H1 (cell line): ENCODE measurements around the gene ADRB1. TPM values are rescaled to one million over a fixed set of nuclear protein-coding genes. Genes with fewer than 3 reads are reported as not detected.

ENCODE experiments used
- CTCF ChIA-PET: fragments of 300-600 bp; sonication (Branson Sonifier 250); formaldehyde crosslinking; loops from one replicate; lab custom pipeline; 2021; ENCODE audit not compliant: partially characterized antibody; lab: Charles Lee
- POLR2A ChIA-PET: fragments of 300-600 bp; sonication (Branson Sonifier 250); formaldehyde crosslinking; loops from one replicate; lab custom pipeline; 2021; ENCODE audit warnings: inconsistent platforms; ENCODE audit not compliant: partially characterized antibody; lab: Charles Lee
- DNase-seq, 2 experiments: peaks; one replicate each; pipeline versions ENCODE4 v3.0.0 to v3.0.0-alpha.2; 2010 to 2022; ENCODE audit warnings: low spot score in 2 of 2, low read depth in 1 of 2, mixed read lengths in 1 of 2
- FAIRE-seq: peaks from 2 replicates; lab custom pipeline; 2011; peaks lifted over from hg19 to GRCh38; lab: Jason Lieb, UNC
- H2AFZ ChIP-seq: 2 replicates; pipeline ENCODE4 v1.8.1; 2012; ENCODE audit warnings: low read length, inconsistent platforms
- H2AK5ac ChIP-seq: 2 replicates; pipeline ENCODE4 v1.6.1; 2013; ENCODE audit warnings: low read depth, low read length
- H2BK120ac ChIP-seq: replicated peaks from 2 replicates; pipeline ENCODE3; 2013; ENCODE audit warnings: low read depth, low read length, inconsistent platforms
- H2BK12ac ChIP-seq: 2 replicates; pipeline ENCODE4 v1.6.1; 2013; ENCODE audit warnings: low read depth, low read length
- H2BK15ac ChIP-seq: 2 replicates; pipeline ENCODE4 v1.6.1; 2013; ENCODE audit warnings: low read length
- H2BK20ac ChIP-seq: 2 replicates; pipeline ENCODE4 v1.6.1; 2013; ENCODE audit warnings: low read length
- H2BK5ac ChIP-seq: 2 replicates; pipeline ENCODE4 v1.6.1; 2013; ENCODE audit warnings: low read depth, low read length
- H3K14ac ChIP-seq: 2 replicates; pipeline ENCODE4 v1.6.1; 2013; ENCODE audit warnings: inconsistent platforms; ENCODE audit not compliant: insufficient read length
- H3K18ac ChIP-seq: 2 replicates; pipeline ENCODE4 v1.6.1; 2013; ENCODE audit warnings: low read length; ENCODE audit errors: extremely low read depth
- H3K23ac ChIP-seq: 2 replicates; pipeline ENCODE4 v1.6.1; 2013; ENCODE audit warnings: inconsistent platforms; ENCODE audit not compliant: insufficient read length
- H3K23me2 ChIP-seq: 2 replicates; pipeline ENCODE4 v1.6.1; 2013; ENCODE audit warnings: low read depth, low read length
- H3K27ac ChIP-seq: 2 replicates; pipeline ENCODE4 v1.6.1; 2011; ENCODE audit warnings: low read depth, low read length, inconsistent platforms
- H3K27me3 ChIP-seq, 4 experiments: replicated peaks in 1 of 4; 1 replicate in 1 of 4; 2 replicates in 3 of 4; pipeline versions ENCODE4 v1.6.1 to v1.8.1; 2011 to 2013; ENCODE audit warnings: low read length in 3 of 4, mild to moderate bottlenecking in 3 of 4, inconsistent platforms in 2 of 4, mixed read lengths in 2 of 4, moderate library complexity in 1 of 4; ENCODE audit not compliant: control insufficient read depth in 3 of 4, insufficient read depth in 3 of 4; ENCODE audit errors: extremely low read depth in 1 of 4
- H3K36me3 ChIP-seq, 4 experiments: 2 replicates each; pipeline versions ENCODE4 v1.6.1 to v1.8.1; 2011 to 2013; ENCODE audit warnings: mild to moderate bottlenecking in 4 of 4, low read length in 3 of 4, moderate library complexity in 2 of 4, control low read depth in 1 of 4, inconsistent platforms in 1 of 4; ENCODE audit not compliant: insufficient read depth in 4 of 4, control insufficient read depth in 2 of 4
- H3K4ac ChIP-seq: replicated peaks from 2 replicates; pipeline ENCODE3; 2013; ENCODE audit warnings: low read length, low read depth, mixed read lengths, inconsistent platforms; ENCODE audit not compliant: insufficient read length
- H3K4me1 ChIP-seq, 4 experiments: replicated peaks in 1 of 4; 1 replicate in 1 of 4; 2 replicates in 3 of 4; pipeline versions ENCODE4 v1.6.1 to v1.8.1; 2011 to 2013; ENCODE audit warnings: low read length in 3 of 4, inconsistent platforms in 2 of 4, mixed read lengths in 1 of 4; ENCODE audit not compliant: insufficient read depth in 4 of 4, control insufficient read depth in 3 of 4
- H3K4me2 ChIP-seq, 2 experiments: 2 replicates each; pipeline versions ENCODE4 v1.6.1 to v1.8.1; 2011 to 2013; ENCODE audit warnings: low read depth in 2 of 2, low read length in 2 of 2, control low read depth in 1 of 2, inconsistent platforms in 1 of 2, mild to moderate bottlenecking in 1 of 2; ENCODE audit not compliant: insufficient read depth in 1 of 2
- H3K4me3 ChIP-seq, 4 experiments: fragments of 200-600, 300-600 bp in 1 of 4; sonication (generic), shearing (Covaris generic), sonication (Bioruptor Twin) in 1 of 4; 2 replicates each; pipeline versions ENCODE4 v1.5.1 to v1.8.1; 2011 to 2016; ENCODE audit warnings: low read length in 4 of 4, low read depth in 3 of 4, control low read depth in 2 of 4, inconsistent platforms in 2 of 4, mild to moderate bottlenecking in 2 of 4, mixed read lengths in 1 of 4, moderate library complexity in 1 of 4; ENCODE audit not compliant: insufficient read depth in 2 of 4; ENCODE audit errors: extremely low read depth in 1 of 4
- H3K56ac ChIP-seq: replicated peaks from 2 replicates; pipeline ENCODE3; 2013; ENCODE audit warnings: low read depth, mild to moderate bottlenecking, mixed read lengths, low read length, inconsistent platforms; ENCODE audit not compliant: insufficient read length
- H3K79me1 ChIP-seq: 2 replicates; pipeline ENCODE4 v1.6.1; 2013; ENCODE audit warnings: low read depth, low read length, control low read depth
- H3K79me2 ChIP-seq, 2 experiments: 2 replicates each; pipeline versions ENCODE4 v1.6.1 to v1.8.1; 2012 to 2013; ENCODE audit warnings: low read length in 2 of 2, mild to moderate bottlenecking in 2 of 2, inconsistent platforms in 1 of 2; ENCODE audit not compliant: insufficient read depth in 2 of 2, control insufficient read depth in 1 of 2
- H3K9ac ChIP-seq, 4 experiments: replicated peaks in 1 of 4; 1 replicate in 1 of 4; 2 replicates in 3 of 4; pipeline versions ENCODE4 v1.6.1 to v1.8.1; 2011 to 2013; ENCODE audit warnings: low read depth in 3 of 4, low read length in 3 of 4, control low read depth in 2 of 4, mild to moderate bottlenecking in 2 of 4, moderate library complexity in 2 of 4, inconsistent platforms in 1 of 4; ENCODE audit errors: extremely low read depth in 1 of 4
- H3K9me3 ChIP-seq, 2 experiments: 2 replicates each; pipeline versions ENCODE4 v1.6.1 to v1.8.1; 2012 to 2013; ENCODE audit warnings: mild to moderate bottlenecking in 2 of 2, moderate library complexity in 2 of 2, control low read depth in 1 of 2, inconsistent platforms in 1 of 2, low read depth in 1 of 2, low read length in 1 of 2, mixed read lengths in 1 of 2; ENCODE audit not compliant: insufficient read depth in 2 of 2
- H4K20me1 ChIP-seq, 2 experiments: replicated peaks in 1 of 2; 2 replicates each; pipeline versions ENCODE3 to v1.8.1; 2011 to 2013; ENCODE audit warnings: inconsistent platforms in 2 of 2, low read length in 2 of 2, mild to moderate bottlenecking in 1 of 2; ENCODE audit not compliant: insufficient read depth in 2 of 2, control insufficient read depth in 1 of 2
- H4K5ac ChIP-seq: 2 replicates; pipeline ENCODE4 v1.6.1; 2013; ENCODE audit warnings: low read length, low read depth, mixed read lengths, inconsistent platforms; ENCODE audit not compliant: insufficient read length
- H4K8ac ChIP-seq: 2 replicates; pipeline ENCODE4 v1.8.0; 2013; ENCODE audit warnings: mild to moderate bottlenecking, moderate library complexity, low read length, inconsistent platforms; ENCODE audit not compliant: insufficient read depth; ENCODE audit errors: extremely low read depth
- H4K91ac ChIP-seq: replicated peaks from 2 replicates; pipeline ENCODE3; 2013; ENCODE audit warnings: low read length, mixed read lengths, inconsistent platforms; ENCODE audit not compliant: insufficient read length
- RBBP5 ChIP-seq: IDR thresholded peaks from 2 replicates; pipeline ENCODE4 v1.7.1; 2012; ENCODE audit warnings: low read depth, mild to moderate bottlenecking, inconsistent platforms, low read length, moderate library complexity, borderline replicate concordance
- RNF2 ChIP-seq: fragments of 200-900, 300-1000 bp; sonication (generic); IDR thresholded peaks from 2 replicates; pipeline ENCODE4 v1.7.1; 2016; ENCODE audit warnings: borderline replicate concordance, low read depth, mild to moderate bottlenecking, antibody characterized with exemption, low read length; ENCODE audit not compliant: poor library complexity, severe bottlenecking; ENCODE audit errors: missing control alignments
- ZNF274 ChIP-seq: IDR thresholded peaks from 2 replicates; pipeline ENCODE4 v1.7.0; 2012; ENCODE audit warnings: low read length, borderline replicate concordance; ENCODE audit errors: extremely low read depth
- WGBS, 2 experiments: shearing (Covaris generic) in 1 of 2; methylation state at CpG; one replicate each; pipeline versions ENCODE4 v1.1.6 to v1.1.7; 2013 to 2015; ENCODE audit warnings: low lambda C conversion rate in 2 of 2, mixed read lengths in 2 of 2, inconsistent platforms in 1 of 2, low coverage in 1 of 2, missing lambda C conversion rate in 1 of 2; ENCODE audit not compliant: insufficient replicate concordance in 2 of 2, insufficient coverage in 1 of 2, insufficient read length in 1 of 2; ENCODE audit errors: extremely low coverage in 1 of 2, missing lambda C conversion rate in 1 of 2; 5-methylcytosine and 5-hydroxymethylcytosine counted together
- polyA plus RNA-seq, 7 experiments: library from polyadenylated mRNA; depleted of rRNA in 3 of 7; stranded (reverse) in 5 of 7; unstranded in 2 of 7; fragments of >200 nt in 5 of 7; fragments of 200-250 nt in 2 of 7; gene quantifications; 1 replicate in 5 of 7; 2 replicates in 1 of 7; 4 replicates in 1 of 7; pipeline versions ENCODE4 v1.2.1 to v1.2.3, GENCODE V29; 2011 to 2013; ENCODE audit warnings: missing spikeins in 2 of 7, mixed read lengths in 2 of 7
- total RNA-seq: library from RNA; stranded (reverse); fragmentation: NEBNext Ultra II Directional; extraction: Animal tissue kit (Norgen Biotek cat#: 25700); gene quantifications from 2 replicates; pipeline ENCODE4 v1.2.1, GENCODE V29; 2021

Gene ADRB1
- total and polyA plus RNA-seq, 2 of the 8 experiments (the other 6 are each of a cell fraction or from before 2014, with no cell fraction given): 0.14 to 0.48 TPM

GRCh38 chr10:114026189-114027040 is 17.3 kb upstream of the ADRB1 start:
- Histone ChIP-seq H3K9me3 (no peaks in the 10 kb centered on the region), H2BK5ac (no peak overlapping the region), H2BK15ac (no peak overlapping the region), H3K23me2 (no peaks in the 10 kb centered on the region; the same call in 1 of the 2 replicates), H4K5ac (no peak overlapping the region), H4K91ac (no peak overlapping the region), H3K4me1 (no peaks in the 10 kb centered on the region; a peak in 1 of 7 replicates), H3K79me1 (no peaks in the 10 kb centered on the region), H2BK120ac (no peak overlapping the region), H2BK12ac (no peak overlapping the region), H2AK5ac (no peak overlapping the region), H3K79me2 (no peaks in the 10 kb centered on the region), H3K4ac (no peak overlapping the region), H2BK20ac (no peak overlapping the region), H3K4me3 (no peak overlapping the region), H3K4me2 (no peak overlapping the region), H3K23ac (no peak overlapping the region), H4K8ac (no peak overlapping the region), H3K36me3 (no peaks in the 10 kb centered on the region), H3K27me3 (no peaks in the 10 kb centered on the region), H3K18ac (no peak overlapping the region), H3K27ac (no peak overlapping the region), H3K56ac (no peak overlapping the region), H2AFZ (peak overlapping the region; percentile 83; the same call in 1 of the 2 replicates), H4K20me1 (no peaks in the 10 kb centered on the region), H3K14ac (no peak overlapping the region), H3K9ac (no peak overlapping the region)
- DNase-seq (no peak), FAIRE-seq (no peak)
- CTCF ChIA-PET: interaction anchor here (0.9 kb wide), 1 partner anchor 17 kb away, joined by 3 read pairs; no protein-coding TSS in a partner anchor
- no peak for TF ChIP-seq ZNF274
- no peak for TF ChIP-seq RBBP5
- no peak for TF ChIP-seq RNF2
- POLR2A ChIA-PET: no interaction called here
- whole genome bisulfite sequencing, 2 experiments: 71% methylated on average over 7 of the region's 7 CpGs; no CpG with 5 or more reads in 1 of the 2 experiments
